Activated CD8-positive, alpha-beta memory T cell treated with anti-CD3 and anti-CD28 coated beads for 1 hour (primary cell): ENCODE results near the gene B4GALT3.

ENCODE experiments used
- DNase-seq, 2 donors: peaks; one replicate each; pipeline ENCODE4 v3.0.0-alpha.2; 2020; ENCODE audit warnings: low read depth in 1 of 2; ENCODE audit errors: extremely low read depth in 1 of 2

Gene B4GALT3

DNA sequence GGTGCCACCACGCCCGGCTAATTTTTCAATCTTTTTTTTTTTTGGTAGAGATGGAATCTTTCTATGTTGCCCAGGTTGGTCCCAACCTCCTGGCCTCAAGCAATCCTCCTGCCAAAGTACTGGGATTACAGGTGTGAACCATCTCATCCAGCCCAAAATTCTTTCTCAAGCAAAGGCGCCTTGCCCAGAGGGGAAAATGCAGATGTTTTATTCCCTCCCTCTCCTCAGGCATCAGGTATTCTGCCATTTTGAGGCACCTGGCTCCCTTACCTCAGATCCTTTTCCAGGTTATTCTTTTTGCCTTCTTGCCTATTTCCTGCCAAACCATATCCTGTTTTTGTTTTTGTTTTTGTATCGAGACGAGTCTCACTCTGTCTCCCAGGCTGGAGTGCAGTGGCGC lies 11.1 kb upstream of the B4GALT3 start:
- no peak for DNase-seq

DNA sequence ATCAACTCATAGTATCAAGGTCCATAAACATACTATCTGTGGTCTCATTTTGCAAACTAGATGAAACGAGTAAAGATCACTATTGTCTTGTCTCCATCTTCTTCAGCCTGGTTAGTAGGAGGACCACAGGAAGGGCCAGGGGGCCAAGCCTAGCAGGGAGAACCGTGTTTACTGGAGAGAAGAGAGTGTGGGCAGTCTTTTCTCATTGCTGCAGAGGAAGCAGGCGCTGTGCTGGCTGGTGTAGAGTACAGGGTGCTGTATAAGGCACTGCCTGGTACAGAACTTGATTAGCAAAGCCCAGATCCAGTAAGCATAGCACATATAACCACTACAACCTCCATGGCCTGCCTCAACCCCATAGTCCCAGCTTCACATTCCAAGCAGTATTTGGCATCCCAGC lies 10.0 kb upstream of the B4GALT3 start:
- DNase-seq, result no peak

DNA sequence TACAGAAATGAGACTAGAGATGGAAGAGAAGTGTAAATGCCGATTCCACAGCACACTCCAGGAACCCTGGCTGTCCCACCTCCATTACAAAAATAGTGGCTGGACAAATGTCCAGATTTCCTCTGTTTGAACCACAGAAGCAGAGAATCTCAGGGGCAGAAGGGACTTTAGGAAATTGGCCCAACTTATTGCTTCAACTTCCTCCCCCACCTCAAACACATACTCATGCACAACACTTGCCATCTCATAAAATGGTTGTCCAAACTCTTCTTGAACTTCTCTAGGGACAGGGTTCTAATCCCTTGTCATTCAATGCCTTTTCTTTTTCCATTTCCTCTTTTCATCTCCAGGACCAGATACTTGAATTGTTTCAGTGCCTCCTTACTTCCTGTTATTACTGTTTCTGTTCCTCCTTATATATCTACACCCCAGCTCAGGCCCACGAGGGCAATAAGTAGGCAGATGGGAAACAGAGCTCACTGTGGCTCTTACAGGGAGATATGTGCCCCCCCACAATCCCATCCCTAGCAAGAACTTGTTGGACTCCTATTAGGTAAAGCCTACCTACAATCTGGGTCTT lies 8.5 kb upstream of the B4GALT3 start:
- no peak for DNase-seq

- DNase-seq, result peak; percentile 30 to 52
These were observed 8.0 kb upstream of the B4GALT3 start for GRCh38 chr1:161185282-161185682.

DNA sequence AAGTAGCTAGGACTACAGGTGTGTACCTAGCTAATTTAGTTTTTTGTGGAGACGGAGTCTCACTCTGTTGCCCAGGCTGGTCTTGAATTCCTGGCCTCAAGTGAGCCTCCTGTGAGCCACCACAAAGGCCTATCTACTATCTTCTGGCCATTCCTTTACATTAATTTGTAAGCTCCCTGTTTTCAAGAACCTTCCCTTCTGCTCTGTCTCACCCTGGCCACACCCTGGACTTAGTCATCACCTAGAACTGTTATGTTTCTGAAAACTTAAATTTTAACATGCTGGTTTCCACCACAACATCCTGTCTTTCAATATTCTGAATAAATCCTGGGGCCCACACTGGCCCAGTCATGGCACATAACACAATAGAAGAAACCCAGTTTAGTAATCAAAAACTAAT lies 4.9 kb upstream of the B4GALT3 start:
- DNase-seq, result peak in 1 of 2 donors; percentile 30

GRCh38 chr1:161180639-161181038 lies 3.3 kb upstream of the B4GALT3 start:
- no peak for DNase-seq

- no peak for DNase-seq
These were observed 2.4 kb upstream of the B4GALT3 start for GRCh38 chr1:161179698-161180097.

- DNase-seq, result no peak
These were observed 583 bp upstream of the B4GALT3 start for GRCh38 chr1:161177936-161178244.

DNA sequence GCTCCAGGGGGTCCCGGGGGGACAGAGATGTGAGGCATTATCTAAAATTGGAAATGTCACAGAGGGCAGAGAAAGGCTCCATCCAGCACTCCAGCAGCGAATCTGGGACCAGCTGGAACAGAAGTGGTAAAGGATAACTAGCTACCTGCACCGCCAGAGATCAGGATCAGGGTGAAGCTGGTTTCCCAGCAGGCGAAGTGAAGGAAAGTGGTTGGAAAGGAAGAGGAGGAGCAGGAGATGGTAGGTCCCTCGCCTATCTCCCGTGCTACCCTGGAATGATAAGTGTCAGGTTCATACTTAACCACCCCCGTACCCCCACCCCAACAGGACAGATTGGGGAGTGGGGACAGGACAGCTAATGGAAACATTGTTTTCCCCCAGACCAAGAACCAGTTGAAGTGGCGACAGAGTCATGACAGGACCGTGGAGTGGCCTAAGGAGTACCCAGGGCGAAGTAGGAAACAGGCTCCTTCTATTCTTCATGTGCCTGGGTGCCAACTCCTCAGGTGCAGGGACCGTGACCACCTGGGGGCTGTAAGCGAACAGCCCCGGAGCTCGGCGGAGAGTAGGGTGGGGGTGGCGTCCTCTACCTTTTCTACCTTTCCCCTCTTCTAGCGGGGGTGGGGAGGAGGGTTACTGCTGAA lies 717 bp downstream of the B4GALT3 start:
- DNase-seq, result no peak

DNA sequence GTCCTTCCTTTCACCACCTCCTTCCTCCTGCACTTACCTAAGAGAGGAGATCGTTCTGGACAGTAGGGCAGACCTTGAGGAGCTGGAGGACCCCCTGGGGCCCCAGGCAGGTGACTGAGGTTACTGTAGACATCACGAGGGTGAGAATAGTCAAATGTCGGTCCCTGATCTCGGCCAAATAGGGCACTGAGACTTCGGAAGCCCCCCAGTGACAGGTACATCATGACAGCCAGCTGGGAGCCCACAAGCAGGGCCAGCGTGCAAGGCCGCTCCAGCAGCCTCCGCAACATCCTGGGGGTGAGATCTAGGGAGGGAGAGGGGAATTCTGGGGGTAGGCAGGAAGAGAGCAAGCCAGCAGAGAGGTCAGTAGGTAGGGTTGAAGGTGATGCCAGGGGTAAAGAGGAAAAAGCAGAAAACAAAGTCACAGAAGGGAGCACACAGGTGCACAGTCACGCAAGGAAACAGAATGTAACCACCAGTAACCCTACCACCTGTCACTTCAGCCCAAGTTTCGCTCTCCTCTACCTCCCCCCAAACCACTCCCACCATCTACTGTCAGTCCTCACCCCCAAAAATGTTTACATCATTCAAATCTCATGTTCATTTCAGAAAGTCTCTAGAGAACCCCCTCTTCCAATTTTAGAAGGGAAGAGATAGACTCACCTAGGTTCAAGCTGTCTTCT lies 1.4 kb downstream of the B4GALT3 start:
- no peak for DNase-seq

- DNase-seq, result no peak
These were observed 2.4 kb downstream of the B4GALT3 start for GRCh38 chr1:161174911-161175310.

- no peak for DNase-seq
These were observed 3.6 kb downstream of the B4GALT3 start for GRCh38 chr1:161173711-161174110.

DNA sequence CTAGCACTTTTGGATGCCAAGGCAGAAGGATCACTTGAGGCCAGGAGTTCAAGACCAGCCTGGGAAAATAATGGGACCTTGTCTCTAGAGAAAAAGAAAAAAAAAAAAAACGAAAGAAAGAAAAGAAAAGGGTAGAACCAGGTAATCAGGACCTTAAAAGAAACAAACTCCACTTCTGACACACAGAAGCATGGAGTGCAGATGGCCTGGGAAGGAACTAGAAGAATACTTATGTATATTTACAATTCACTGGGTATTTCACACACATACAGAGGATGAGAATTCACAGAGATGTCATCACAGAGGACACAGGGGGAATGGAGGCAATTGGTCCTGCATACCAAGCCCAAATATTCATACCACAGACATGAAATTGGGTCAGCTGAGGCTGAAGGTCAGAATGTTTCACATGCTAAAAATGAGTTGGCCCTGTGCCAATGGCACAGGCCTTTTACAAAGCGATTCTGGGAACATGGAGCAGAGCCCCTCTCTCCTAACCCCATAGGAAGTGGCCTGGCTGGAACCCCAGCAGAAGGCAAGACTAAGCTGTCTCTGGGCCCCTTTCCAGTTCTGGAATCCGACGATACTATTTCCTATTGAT lies 4.4 kb downstream of the B4GALT3 start:
- no peak for DNase-seq

DNA sequence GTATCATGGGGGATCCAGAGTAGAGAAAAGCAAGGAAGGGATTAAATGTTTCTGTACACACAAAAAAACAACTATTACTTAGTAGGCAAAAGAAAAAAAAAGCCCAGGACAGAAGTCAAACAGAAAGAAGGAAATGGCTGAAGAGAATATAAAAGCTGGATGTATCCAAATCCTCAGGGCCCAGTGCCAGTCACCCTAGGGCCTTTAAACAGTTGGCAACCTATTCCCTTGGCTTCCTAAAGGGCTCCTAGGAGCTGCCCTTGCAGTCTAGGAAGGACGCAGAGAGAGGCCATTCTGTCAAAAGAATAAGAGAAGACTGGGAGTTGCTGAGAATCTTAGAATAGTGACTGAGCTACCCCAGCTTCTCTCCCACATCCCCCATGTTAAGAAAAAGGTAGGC lies 5.0 kb downstream of the B4GALT3 start:
- DNase-seq, result no peak

- DNase-seq, result no peak
These were observed 5.6 kb downstream of the B4GALT3 start for GRCh38 chr1:161171696-161172095.

DNA sequence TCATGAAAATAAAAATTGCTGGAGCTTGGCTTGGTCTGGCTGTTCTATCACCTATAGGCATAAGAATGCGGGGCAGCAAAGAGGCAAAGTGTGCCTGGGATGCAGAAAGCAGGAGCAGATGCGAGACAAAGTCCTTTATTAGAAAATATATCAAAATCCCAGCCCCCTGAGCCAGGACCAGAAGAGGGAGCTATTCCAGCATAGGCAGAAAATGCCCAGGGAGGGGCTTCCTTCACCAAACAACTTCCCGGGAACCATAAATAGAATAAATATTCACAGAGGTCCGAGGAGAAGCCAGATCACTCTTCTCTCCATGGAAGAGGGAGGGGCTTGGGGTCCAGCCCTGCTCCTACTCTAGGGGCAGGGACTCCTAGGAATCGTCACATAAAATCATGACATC lies 6.1 kb downstream of the B4GALT3 start:
- no peak for DNase-seq

GRCh38 chr1:161168906-161169305 lies 8.4 kb downstream of the B4GALT3 start:
- no peak for DNase-seq

GRCh38 chr1:161166669-161167548 lies 10.4 kb downstream of the B4GALT3 start:
- DNase-seq, result no peak

DNA sequence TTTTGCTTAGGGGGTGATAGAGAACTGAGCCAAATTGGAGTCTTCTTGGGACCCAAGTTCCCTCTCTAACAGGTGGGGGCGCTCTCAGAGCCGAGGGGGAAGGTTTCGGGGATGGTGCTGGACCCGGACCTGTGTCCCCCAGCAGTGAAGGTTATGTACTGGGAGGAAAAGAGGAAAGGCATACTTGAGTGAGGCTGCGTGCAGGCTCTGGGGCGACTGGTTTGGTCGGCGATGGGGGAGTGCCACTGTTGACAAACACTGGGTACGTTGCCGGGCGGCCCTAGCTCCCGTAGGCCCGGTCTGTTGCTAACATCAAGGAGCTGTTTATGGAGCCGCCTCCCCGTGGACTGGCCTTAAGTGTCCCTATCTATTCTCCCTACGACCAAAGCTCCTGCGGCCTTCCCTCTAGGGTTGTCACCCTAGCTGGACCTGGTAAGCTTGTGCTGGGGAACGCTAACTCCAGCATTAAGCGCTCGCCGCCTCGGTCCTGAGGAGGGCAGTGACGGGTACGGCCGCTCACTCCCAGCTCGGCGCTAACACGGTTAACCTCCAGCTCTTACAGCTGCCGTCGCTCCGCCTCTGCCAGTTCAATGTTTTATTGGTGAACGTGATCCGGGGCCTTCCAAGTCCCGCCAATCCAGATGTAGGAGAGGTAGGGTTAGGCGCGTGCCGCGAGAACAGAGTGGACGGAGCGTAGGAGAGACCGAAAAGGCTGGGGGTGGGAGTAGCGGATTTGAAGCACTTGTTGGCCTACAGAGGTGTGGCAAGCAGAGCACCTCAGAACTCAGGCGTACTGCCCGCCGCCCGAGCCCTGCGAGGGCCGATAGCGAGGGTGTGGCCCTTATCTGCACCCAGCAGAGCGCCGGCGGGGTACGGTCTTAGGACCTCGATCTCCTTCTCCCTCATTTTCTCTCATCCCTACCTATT lies 11.3 kb downstream of the B4GALT3 start, which contains the start of gene PPOX:
PPOX (plus strand) TSS at position 685 of the 927 bp plus-strand sequence. CDS start 422 bp downstream, outside the sequence.
- DNase-seq, result peak; percentile 82 to 83
